H1 (cell line): Measurements from ENCODE around the gene TRIM50. TPM values are rescaled to one million over a fixed set of nuclear protein-coding genes. Genes with fewer than 3 reads are reported as not detected.

ENCODE experiments used
- CTCF ChIA-PET: fragments of 300-600 bp; sonication (Branson Sonifier 250); formaldehyde crosslinking; loops from one replicate; lab custom pipeline; 2021; ENCODE audit not compliant: partially characterized antibody; lab: Charles Lee
- POLR2A ChIA-PET: fragments of 300-600 bp; sonication (Branson Sonifier 250); formaldehyde crosslinking; loops from one replicate; lab custom pipeline; 2021; ENCODE audit warnings: inconsistent platforms; ENCODE audit not compliant: partially characterized antibody; lab: Charles Lee
- DNase-seq, 2 experiments: peaks; one replicate each; pipeline versions ENCODE4 v3.0.0 to v3.0.0-alpha.2; 2010 to 2022; ENCODE audit warnings: low spot score in 2 of 2, low read depth in 1 of 2, mixed read lengths in 1 of 2
- FAIRE-seq: peaks from 2 replicates; lab custom pipeline; 2011; peaks lifted over from hg19 to GRCh38; lab: Jason Lieb, UNC
- H2AFZ ChIP-seq: 2 replicates; pipeline ENCODE4 v1.8.1; 2012; ENCODE audit warnings: low read length, inconsistent platforms
- H2AK5ac ChIP-seq: 2 replicates; pipeline ENCODE4 v1.6.1; 2013; ENCODE audit warnings: low read depth, low read length
- H2BK120ac ChIP-seq: replicated peaks from 2 replicates; pipeline ENCODE3; 2013; ENCODE audit warnings: low read depth, low read length, inconsistent platforms
- H2BK12ac ChIP-seq: 2 replicates; pipeline ENCODE4 v1.6.1; 2013; ENCODE audit warnings: low read depth, low read length
- H2BK15ac ChIP-seq: 2 replicates; pipeline ENCODE4 v1.6.1; 2013; ENCODE audit warnings: low read length
- H2BK20ac ChIP-seq: 2 replicates; pipeline ENCODE4 v1.6.1; 2013; ENCODE audit warnings: low read length
- H2BK5ac ChIP-seq: 2 replicates; pipeline ENCODE4 v1.6.1; 2013; ENCODE audit warnings: low read depth, low read length
- H3K14ac ChIP-seq: 2 replicates; pipeline ENCODE4 v1.6.1; 2013; ENCODE audit warnings: inconsistent platforms; ENCODE audit not compliant: insufficient read length
- H3K18ac ChIP-seq: 2 replicates; pipeline ENCODE4 v1.6.1; 2013; ENCODE audit warnings: low read length; ENCODE audit errors: extremely low read depth
- H3K23ac ChIP-seq: 2 replicates; pipeline ENCODE4 v1.6.1; 2013; ENCODE audit warnings: inconsistent platforms; ENCODE audit not compliant: insufficient read length
- H3K23me2 ChIP-seq: 2 replicates; pipeline ENCODE4 v1.6.1; 2013; ENCODE audit warnings: low read depth, low read length
- H3K27ac ChIP-seq: 2 replicates; pipeline ENCODE4 v1.6.1; 2011; ENCODE audit warnings: low read depth, low read length, inconsistent platforms
- H3K27me3 ChIP-seq, 4 experiments: replicated peaks in 1 of 4; 1 replicate in 1 of 4; 2 replicates in 3 of 4; pipeline versions ENCODE4 v1.6.1 to v1.8.1; 2011 to 2013; ENCODE audit warnings: low read length in 3 of 4, mild to moderate bottlenecking in 3 of 4, inconsistent platforms in 2 of 4, mixed read lengths in 2 of 4, moderate library complexity in 1 of 4; ENCODE audit not compliant: control insufficient read depth in 3 of 4, insufficient read depth in 3 of 4; ENCODE audit errors: extremely low read depth in 1 of 4
- H3K36me3 ChIP-seq, 4 experiments: 2 replicates each; pipeline versions ENCODE4 v1.6.1 to v1.8.1; 2011 to 2013; ENCODE audit warnings: mild to moderate bottlenecking in 4 of 4, low read length in 3 of 4, moderate library complexity in 2 of 4, control low read depth in 1 of 4, inconsistent platforms in 1 of 4; ENCODE audit not compliant: insufficient read depth in 4 of 4, control insufficient read depth in 2 of 4
- H3K4ac ChIP-seq: replicated peaks from 2 replicates; pipeline ENCODE3; 2013; ENCODE audit warnings: low read length, low read depth, mixed read lengths, inconsistent platforms; ENCODE audit not compliant: insufficient read length
- H3K4me1 ChIP-seq, 4 experiments: replicated peaks in 1 of 4; 1 replicate in 1 of 4; 2 replicates in 3 of 4; pipeline versions ENCODE4 v1.6.1 to v1.8.1; 2011 to 2013; ENCODE audit warnings: low read length in 3 of 4, inconsistent platforms in 2 of 4, mixed read lengths in 1 of 4; ENCODE audit not compliant: insufficient read depth in 4 of 4, control insufficient read depth in 3 of 4
- H3K4me2 ChIP-seq, 2 experiments: 2 replicates each; pipeline versions ENCODE4 v1.6.1 to v1.8.1; 2011 to 2013; ENCODE audit warnings: low read depth in 2 of 2, low read length in 2 of 2, control low read depth in 1 of 2, inconsistent platforms in 1 of 2, mild to moderate bottlenecking in 1 of 2; ENCODE audit not compliant: insufficient read depth in 1 of 2
- H3K4me3 ChIP-seq, 4 experiments: fragments of 200-600, 300-600 bp in 1 of 4; sonication (generic), shearing (Covaris generic), sonication (Bioruptor Twin) in 1 of 4; 2 replicates each; pipeline versions ENCODE4 v1.5.1 to v1.8.1; 2011 to 2016; ENCODE audit warnings: low read length in 4 of 4, low read depth in 3 of 4, control low read depth in 2 of 4, inconsistent platforms in 2 of 4, mild to moderate bottlenecking in 2 of 4, mixed read lengths in 1 of 4, moderate library complexity in 1 of 4; ENCODE audit not compliant: insufficient read depth in 2 of 4; ENCODE audit errors: extremely low read depth in 1 of 4
- H3K56ac ChIP-seq: replicated peaks from 2 replicates; pipeline ENCODE3; 2013; ENCODE audit warnings: low read depth, mild to moderate bottlenecking, mixed read lengths, low read length, inconsistent platforms; ENCODE audit not compliant: insufficient read length
- H3K79me1 ChIP-seq: 2 replicates; pipeline ENCODE4 v1.6.1; 2013; ENCODE audit warnings: low read depth, low read length, control low read depth
- H3K79me2 ChIP-seq, 2 experiments: 2 replicates each; pipeline versions ENCODE4 v1.6.1 to v1.8.1; 2012 to 2013; ENCODE audit warnings: low read length in 2 of 2, mild to moderate bottlenecking in 2 of 2, inconsistent platforms in 1 of 2; ENCODE audit not compliant: insufficient read depth in 2 of 2, control insufficient read depth in 1 of 2
- H3K9ac ChIP-seq, 4 experiments: replicated peaks in 1 of 4; 1 replicate in 1 of 4; 2 replicates in 3 of 4; pipeline versions ENCODE4 v1.6.1 to v1.8.1; 2011 to 2013; ENCODE audit warnings: low read depth in 3 of 4, low read length in 3 of 4, control low read depth in 2 of 4, mild to moderate bottlenecking in 2 of 4, moderate library complexity in 2 of 4, inconsistent platforms in 1 of 4; ENCODE audit errors: extremely low read depth in 1 of 4
- H3K9me3 ChIP-seq, 2 experiments: 2 replicates each; pipeline versions ENCODE4 v1.6.1 to v1.8.1; 2012 to 2013; ENCODE audit warnings: mild to moderate bottlenecking in 2 of 2, moderate library complexity in 2 of 2, control low read depth in 1 of 2, inconsistent platforms in 1 of 2, low read depth in 1 of 2, low read length in 1 of 2, mixed read lengths in 1 of 2; ENCODE audit not compliant: insufficient read depth in 2 of 2
- H4K20me1 ChIP-seq, 2 experiments: replicated peaks in 1 of 2; 2 replicates each; pipeline versions ENCODE3 to v1.8.1; 2011 to 2013; ENCODE audit warnings: inconsistent platforms in 2 of 2, low read length in 2 of 2, mild to moderate bottlenecking in 1 of 2; ENCODE audit not compliant: insufficient read depth in 2 of 2, control insufficient read depth in 1 of 2
- H4K5ac ChIP-seq: 2 replicates; pipeline ENCODE4 v1.6.1; 2013; ENCODE audit warnings: low read length, low read depth, mixed read lengths, inconsistent platforms; ENCODE audit not compliant: insufficient read length
- H4K8ac ChIP-seq: 2 replicates; pipeline ENCODE4 v1.8.0; 2013; ENCODE audit warnings: mild to moderate bottlenecking, moderate library complexity, low read length, inconsistent platforms; ENCODE audit not compliant: insufficient read depth; ENCODE audit errors: extremely low read depth
- H4K91ac ChIP-seq: replicated peaks from 2 replicates; pipeline ENCODE3; 2013; ENCODE audit warnings: low read length, mixed read lengths, inconsistent platforms; ENCODE audit not compliant: insufficient read length
- BACH1 ChIP-seq: IDR thresholded peaks from 2 replicates; pipeline ENCODE4 v1.6.1; 2012; ENCODE audit warnings: low read length, improper control_type of control experiment
- GTF2F1 ChIP-seq: IDR thresholded peaks from 2 replicates; pipeline ENCODE4 v1.6.1; 2012; ENCODE audit warnings: low read depth, low read length, improper control_type of control experiment, borderline replicate concordance
- RBBP5 ChIP-seq: IDR thresholded peaks from 2 replicates; pipeline ENCODE4 v1.7.1; 2012; ENCODE audit warnings: low read depth, mild to moderate bottlenecking, inconsistent platforms, low read length, moderate library complexity, borderline replicate concordance
- RXRA ChIP-seq: IDR thresholded peaks from 2 replicates; pipeline ENCODE4 v1.6.1; 2011; ENCODE audit warnings: low read depth, mild to moderate bottlenecking, low read length, moderate library complexity; ENCODE audit not compliant: insufficient read depth
- SIN3A ChIP-seq, 2 experiments: IDR thresholded peaks in 1 of 2; conservative IDR thresholded peaks in 1 of 2; 2 replicates each; pipeline ENCODE4 v1.6.1; 2011 to 2012; ENCODE audit warnings: low read length in 2 of 2, improper control_type of control experiment in 1 of 2, low read depth in 1 of 2, mild to moderate bottlenecking in 1 of 2
- SIX5 ChIP-seq: IDR thresholded peaks from 2 replicates; pipeline ENCODE4 v1.6.1; 2011; ENCODE audit warnings: mild to moderate bottlenecking, low read depth, low read length
- SUZ12 ChIP-seq: fragments of 200-600 bp; sonication (generic); IDR thresholded peaks from 2 replicates; pipeline ENCODE4 v1.6.1; 2012; ENCODE audit warnings: mild to moderate bottlenecking, inconsistent platforms, low read length, moderate library complexity, mixed read lengths
- TAF1 ChIP-seq: IDR thresholded peaks from 2 replicates; pipeline ENCODE4 v1.6.1; 2011; ENCODE audit warnings: mild to moderate bottlenecking, low read depth, low read length
- TAF7 ChIP-seq: optimal IDR thresholded peaks from 2 replicates; pipeline ENCODE3; 2011; ENCODE audit warnings: low read depth, mild to moderate bottlenecking, inconsistent platforms, low read length, moderate library complexity, borderline replicate concordance
- TCF12 ChIP-seq: IDR thresholded peaks from 2 replicates; pipeline ENCODE4 v1.6.1; 2011; ENCODE audit warnings: low read depth, mild to moderate bottlenecking, low read length
- TEAD4 ChIP-seq: IDR thresholded peaks from 2 replicates; pipeline ENCODE4 v1.6.1; 2012; ENCODE audit warnings: low read depth, low read length, inconsistent platforms, mixed read lengths
- USF2 ChIP-seq: IDR thresholded peaks from 2 replicates; pipeline ENCODE4 v1.6.1; 2011; ENCODE audit warnings: low read length, improper control_type of control experiment
- YY1 ChIP-seq: IDR thresholded peaks from 2 replicates; pipeline ENCODE4 v1.6.1; 2011; ENCODE audit warnings: low read depth, mild to moderate bottlenecking, low read length
- WGBS, 2 experiments: shearing (Covaris generic) in 1 of 2; methylation state at CpG; one replicate each; pipeline versions ENCODE4 v1.1.6 to v1.1.7; 2013 to 2015; ENCODE audit warnings: low lambda C conversion rate in 2 of 2, mixed read lengths in 2 of 2, inconsistent platforms in 1 of 2, low coverage in 1 of 2, missing lambda C conversion rate in 1 of 2; ENCODE audit not compliant: insufficient replicate concordance in 2 of 2, insufficient coverage in 1 of 2, insufficient read length in 1 of 2; ENCODE audit errors: extremely low coverage in 1 of 2, missing lambda C conversion rate in 1 of 2; 5-methylcytosine and 5-hydroxymethylcytosine counted together
- polyA plus RNA-seq, 7 experiments: library from polyadenylated mRNA; depleted of rRNA in 3 of 7; stranded (reverse) in 5 of 7; unstranded in 2 of 7; fragments of >200 nt in 5 of 7; fragments of 200-250 nt in 2 of 7; gene quantifications; 1 replicate in 5 of 7; 2 replicates in 1 of 7; 4 replicates in 1 of 7; pipeline versions ENCODE4 v1.2.1 to v1.2.3, GENCODE V29; 2011 to 2013; ENCODE audit warnings: missing spikeins in 2 of 7, mixed read lengths in 2 of 7
- total RNA-seq: library from RNA; stranded (reverse); fragmentation: NEBNext Ultra II Directional; extraction: Animal tissue kit (Norgen Biotek cat#: 25700); gene quantifications from 2 replicates; pipeline ENCODE4 v1.2.1, GENCODE V29; 2021

TRIM50 gene
- total and polyA plus RNA-seq, 2 of the 8 experiments (the other 6 are each of a cell fraction or from before 2014, with no cell fraction given), result 0.12 TPM; not detected in 1

DNA sequence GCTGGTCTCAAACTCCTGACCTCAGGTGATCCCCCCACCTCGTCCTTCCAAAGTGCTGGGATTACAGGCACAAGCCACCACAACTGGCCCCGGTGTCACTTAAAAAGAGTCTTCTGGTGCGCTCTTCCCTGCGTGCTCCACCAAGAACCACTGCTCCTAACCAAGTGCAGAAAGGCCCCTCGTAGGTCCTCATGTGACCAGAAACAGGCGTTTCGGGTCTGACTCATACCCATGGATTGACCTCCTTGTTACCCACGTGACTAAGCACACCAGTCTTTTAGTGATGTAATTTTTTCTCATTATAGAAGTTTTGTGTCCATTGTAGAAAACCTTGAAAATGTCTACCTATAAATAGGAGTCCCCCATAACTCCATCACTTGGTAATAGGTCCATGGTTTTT lies 14.0 kb upstream of the TRIM50 start:
- Histone ChIP-seq H3K79me1 (no peaks in the 10 kb centered on the region), H3K56ac (no peak overlapping the region), H3K18ac (no peak overlapping the region), H4K91ac (no peak overlapping the region), H3K4ac (no peak overlapping the region), H2AFZ (no peak overlapping the region), H4K20me1 (no peaks in the 10 kb centered on the region), H3K14ac (no peak overlapping the region), H3K4me3 (no peak overlapping the region), H3K27me3 (no peaks in the 10 kb centered on the region; a peak in 1 of 7 replicates), H3K23ac (no peak overlapping the region), H2BK15ac (no peak overlapping the region), H2BK12ac (no peak overlapping the region), H4K8ac (no peak overlapping the region), H2BK5ac (no peak overlapping the region), H3K4me2 (no peak overlapping the region), H4K5ac (no peak overlapping the region), H3K36me3 (no peaks in the 10 kb centered on the region), H2BK20ac (no peak overlapping the region), H3K79me2 (no peaks in the 10 kb centered on the region), H3K27ac (no peak overlapping the region), H3K23me2 (no peaks in the 10 kb centered on the region), H2BK120ac (no peak overlapping the region), H3K9me3 (no peaks in the 10 kb centered on the region), H3K9ac (no peak overlapping the region), H2AK5ac (no peak overlapping the region), H3K4me1 (peaks cover 0 to 17% (median 4%) of the 10 kb centered on the region in 4 experiments; a peak in 5 of 7 replicates)
- DNase-seq (no peak), FAIRE-seq (no peak)
- 90% methylated on average over 8 of the region's 8 CpGs; no CpG with 5 or more reads in 1 of the 2 experiments for WGBS, 2 experiments
- ChIA-PET POLR2A (interaction anchor here (1.8 kb wide), 1 partner anchor 9 kb away, joined by 4 read pairs; no protein-coding TSS in a partner anchor), CTCF (interaction anchor here (0.8 to 3.7 kb wide), 13 partner anchors 10 to 115 kb away, joined by 3 to 36 read pairs (median 5); no protein-coding TSS in a partner anchor)
- TF ChIP-seq RBBP5 (no peak), USF2 (no peak), TEAD4 (no peak), BACH1 (no peak), SUZ12 (no peak), YY1 (no peak), TCF12 (no peak), TAF7 (no peak), RXRA (no peak), TAF1 (no peak), SIX5 (no peak), GTF2F1 (no peak), SIN3A (conservative IDR thresholded peaks at IDR 0.05 in 1 of 2, IDR thresholded peaks at IDR 0.05 in 1 of 2; ENCODE audit: low read depth in 1 of 2, low read length in 2 of 2) (no peak)
